Fibroblast of lung (primary cell): ENCODE measurements around the gene NUP214.

Experiments
- CTCF ChIP-seq, 2 donors: IDR thresholded peaks in 1 of 2; conservative IDR thresholded peaks in 1 of 2; 1 replicate in 1 of 2; 2 replicates in 1 of 2; pipeline ENCODE4 v1.5.1; 2011 to 2012; ENCODE audit warnings: low read length in 2 of 2, control low read depth in 1 of 2, inconsistent platforms in 1 of 2, low read depth in 1 of 2, mild to moderate bottlenecking in 1 of 2
- EZH2 ChIP-seq: IDR thresholded peaks from 2 replicates; pipeline ENCODE4 v1.5.1; 2012; ENCODE audit warnings: low read length, control low read depth, mild to moderate bottlenecking; ENCODE audit errors: missing control alignments

DNA sequence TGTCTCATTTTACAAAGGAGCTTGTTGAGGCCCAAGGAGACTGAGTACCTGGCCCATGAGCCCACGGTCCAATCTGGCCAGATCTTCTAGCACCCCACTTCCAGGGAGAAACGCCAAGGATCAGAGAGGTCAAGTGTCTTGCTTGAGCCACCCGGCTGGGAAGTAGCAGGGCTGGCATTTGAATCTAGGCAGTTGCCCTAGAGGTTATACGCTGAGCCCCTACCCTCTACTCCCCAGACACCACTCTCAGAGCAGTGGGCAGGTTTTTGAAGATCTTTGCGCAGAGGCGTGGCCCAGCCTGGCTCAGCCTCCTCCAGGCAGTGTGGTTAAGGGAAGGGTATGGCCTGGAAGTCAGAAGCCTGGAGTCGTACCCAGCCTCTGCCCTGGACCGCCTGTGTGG is 5.8 kb upstream of the NUP214 start:
- no peak for TF ChIP-seq CTCF (conservative IDR thresholded peaks at IDR 0.05 in 1 of 2, IDR thresholded peaks at IDR 0.05 in 1 of 2; ENCODE audit: low read depth in 1 of 2, low read length in 2 of 2)
- TF ChIP-seq EZH2 = no peak
